HEK293T (cell line): ENCODE results near the gene ARID1A.

Experiments used
- CTCF ChIA-PET: fragments of 350-600 bp; formaldehyde crosslinking; extraction: SDS; loops from one replicate; lab custom pipeline; 2021; ENCODE audit warnings: antibody characterized with exemption, inconsistent platforms; lab: Yijun Ruan, JAX
- POLR2A ChIA-PET: fragments of 350-600 bp; formaldehyde crosslinking; extraction: SDS; loops from one replicate; lab custom pipeline; 2020; ENCODE audit warnings: antibody characterized with exemption, inconsistent platforms; lab: Yijun Ruan, JAX
- DNase-seq: peaks from one replicate; pipeline ENCODE4 v3.0.0; 2012; ENCODE audit warnings: mixed read lengths; ENCODE audit errors: extremely low spot score
- ARNT ChIP-seq: fragments of 450-650 bp; IDR thresholded peaks from 2 replicates; pipeline ENCODE4 v1.6.1; 2017; ENCODE audit warnings: mild to moderate bottlenecking
- BHLHE40 ChIP-seq: fragments of 450-650 bp; IDR thresholded peaks from 2 replicates; pipeline ENCODE4 v1.6.1; 2016; ENCODE audit warnings: mild to moderate bottlenecking, moderate library complexity, borderline replicate concordance
- CTBP1 ChIP-seq: fragments of 450-650 bp; IDR thresholded peaks from 2 replicates; pipeline ENCODE4 v1.6.1; 2016; ENCODE audit warnings: borderline replicate concordance
- ELF4 ChIP-seq: fragments of 450-650 bp; IDR thresholded peaks from 2 replicates; pipeline ENCODE4 v1.6.1; 2017; ENCODE audit warnings: antibody characterized with exemption
- FOXA1 ChIP-seq: fragments of 450-650 bp; IDR thresholded peaks from 2 replicates; pipeline ENCODE4 v1.6.1; 2016; ENCODE audit warnings: mild to moderate bottlenecking
- FOXK2 ChIP-seq: fragments of 450-650 bp; IDR thresholded peaks from 2 replicates; pipeline ENCODE4 v1.6.1; 2016; ENCODE audit warnings: mild to moderate bottlenecking
- FOXM1 ChIP-seq: fragments of 450-650 bp; IDR thresholded peaks from 2 replicates; pipeline ENCODE4 v1.6.1; 2017; ENCODE audit warnings: mild to moderate bottlenecking, borderline replicate concordance
- HDGF ChIP-seq: fragments of 450-650 bp; IDR thresholded peaks from 2 replicates; pipeline ENCODE4 v1.6.1; 2017; ENCODE audit warnings: antibody characterized with exemption, borderline replicate concordance
- L3MBTL2 ChIP-seq: fragments of 450-650 bp; conservative IDR thresholded peaks from 2 replicates; pipeline ENCODE4 v1.6.1; 2016; ENCODE audit warnings: mild to moderate bottlenecking
- LEF1 ChIP-seq: fragments of 450-650 bp; IDR thresholded peaks from 2 replicates; pipeline ENCODE4 v1.6.1; 2017; ENCODE audit warnings: mild to moderate bottlenecking, borderline replicate concordance
- NFRKB ChIP-seq: fragments of 450-650 bp; IDR thresholded peaks from 2 replicates; pipeline ENCODE4 v1.6.1; 2016; ENCODE audit warnings: mild to moderate bottlenecking, moderate library complexity
- SP1 ChIP-seq: fragments of 450-650 bp; IDR thresholded peaks from 2 replicates; pipeline ENCODE4 v1.6.1; 2017
- SUZ12 ChIP-seq: fragments of 450-650 bp; IDR thresholded peaks from 2 replicates; pipeline ENCODE4 v1.6.1; 2016; ENCODE audit warnings: mild to moderate bottlenecking
- TARDBP ChIP-seq: fragments of 450-650 bp; IDR thresholded peaks from 2 replicates; pipeline ENCODE4 v1.6.1; 2016
- ZNF384 ChIP-seq: fragments of 450-650 bp; IDR thresholded peaks from 2 replicates; pipeline ENCODE4 v1.6.1; 2016
- TF ChIP-seq, protein P1 (sequence below): fragments of 450-650 bp; IDR thresholded peaks from 2 replicates; pipeline ENCODE4 v1.6.1; 2016

ARID1A gene

DNA sequence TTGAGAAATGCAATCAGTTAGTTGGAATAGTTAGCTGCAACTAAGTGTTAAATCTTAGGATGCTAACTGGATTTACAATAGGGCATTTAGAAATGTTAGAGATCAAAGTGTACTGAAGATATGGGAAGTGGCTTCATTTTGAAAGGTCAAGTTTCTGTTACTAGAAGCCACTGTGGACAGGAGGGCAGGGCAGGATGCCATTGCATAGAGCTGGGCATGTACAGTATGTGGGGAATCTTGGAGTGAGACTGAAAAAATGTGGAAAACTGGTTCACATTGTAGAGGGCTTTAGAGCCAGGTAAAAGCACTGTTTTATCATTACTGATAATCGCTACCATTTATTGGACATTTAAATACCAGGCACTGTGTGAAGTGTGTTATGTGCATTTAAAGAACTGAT lies 31.0 kb downstream of the ARID1A start:
- TF ChIP-seq FOXK2 (no peak), SUZ12 (no peak), ZNF384 (no peak), ARNT (no peak), CTBP1 (no peak), L3MBTL2 (no peak), LEF1 (no peak), BHLHE40 (no peak), NFRKB (no peak), SP1 (no peak)
- CTCF ChIA-PET, result no interaction called here
- POLR2A ChIA-PET, result interaction anchor here (0.7 kb wide), 1 partner anchor 34 kb away, joined by 3 read pairs; no protein-coding TSS in a partner anchor
- DNase-seq, result no peak

DNA sequence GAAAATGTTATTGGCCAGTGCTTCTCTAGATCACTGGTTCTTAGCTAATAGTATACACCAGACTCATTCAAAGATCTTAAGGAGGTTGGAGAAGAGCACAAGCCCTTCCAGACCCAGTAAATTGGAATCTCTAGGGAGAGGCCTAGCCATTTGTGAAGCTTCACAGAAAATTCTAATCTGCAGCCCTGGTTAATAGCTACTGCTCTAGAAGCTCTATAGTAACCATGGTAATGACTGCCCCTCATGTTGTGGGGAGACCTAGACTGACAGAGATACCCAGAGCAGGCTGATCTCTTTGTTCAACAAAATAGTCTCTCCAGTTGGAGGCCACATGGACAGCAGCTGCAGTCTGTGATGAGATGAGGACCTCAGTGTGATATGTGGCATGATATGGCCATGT lies 31.7 kb downstream of the ARID1A start:
- no peak for DNase-seq
- TF ChIP-seq, protein P1, sequence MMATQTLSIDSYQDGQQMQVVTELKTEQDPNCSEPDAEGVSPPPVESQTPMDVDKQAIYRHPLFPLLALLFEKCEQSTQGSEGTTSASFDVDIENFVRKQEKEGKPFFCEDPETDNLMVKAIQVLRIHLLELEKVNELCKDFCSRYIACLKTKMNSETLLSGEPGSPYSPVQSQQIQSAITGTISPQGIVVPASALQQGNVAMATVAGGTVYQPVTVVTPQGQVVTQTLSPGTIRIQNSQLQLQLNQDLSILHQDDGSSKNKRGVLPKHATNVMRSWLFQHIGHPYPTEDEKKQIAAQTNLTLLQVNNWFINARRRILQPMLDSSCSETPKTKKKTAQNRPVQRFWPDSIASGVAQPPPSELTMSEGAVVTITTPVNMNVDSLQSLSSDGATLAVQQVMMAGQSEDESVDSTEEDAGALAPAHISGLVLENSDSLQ, result no peak
- TF ChIP-seq SP1 (no peak), HDGF (no peak)
- ChIA-PET POLR2A (interaction anchor here (0.7 to 2.4 kb wide), 2 partner anchors 30 to 35 kb away, joined by 3 to 15 read pairs; partner anchors contain the start of gene ARID1A), CTCF (interaction anchor here (0.5 kb wide), 1 partner anchor 26 kb away, joined by 4 read pairs; no protein-coding TSS in a partner anchor)

DNA sequence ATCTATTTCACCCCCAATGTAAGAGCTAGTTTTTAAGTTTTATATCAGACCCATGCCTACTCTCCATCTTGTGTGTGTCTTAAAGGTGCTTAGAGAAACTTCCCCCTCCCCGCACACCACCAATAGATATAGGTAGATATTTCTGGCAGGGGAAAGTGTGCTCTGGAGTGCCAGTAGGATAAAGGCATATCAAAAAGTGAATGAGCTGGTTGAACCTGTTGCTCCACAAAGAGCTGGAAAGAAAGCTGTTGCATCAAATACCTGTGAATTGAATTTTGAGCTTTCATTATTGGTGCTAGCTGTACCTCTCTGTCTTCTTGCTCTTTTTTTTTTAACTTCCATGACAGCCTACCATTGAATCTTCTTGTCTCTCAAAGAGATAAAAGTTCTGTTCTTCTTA lies 32.8 kb downstream of the ARID1A start:
- no peak for DNase-seq
- CTCF ChIA-PET, result no interaction called here
- POLR2A ChIA-PET, result interaction anchor here (0.9 to 2.4 kb wide), 2 partner anchors 13 to 31 kb away, joined by 3 to 15 read pairs; partner anchors contain the start of gene ARID1A
- TF ChIP-seq HDGF (no peak), TARDBP (no peak), L3MBTL2 (no peak), ZNF384 (no peak), BHLHE40 (no peak), CTBP1 (no peak), LEF1 (no peak)
- TF ChIP-seq, protein P1, result no peak

DNA sequence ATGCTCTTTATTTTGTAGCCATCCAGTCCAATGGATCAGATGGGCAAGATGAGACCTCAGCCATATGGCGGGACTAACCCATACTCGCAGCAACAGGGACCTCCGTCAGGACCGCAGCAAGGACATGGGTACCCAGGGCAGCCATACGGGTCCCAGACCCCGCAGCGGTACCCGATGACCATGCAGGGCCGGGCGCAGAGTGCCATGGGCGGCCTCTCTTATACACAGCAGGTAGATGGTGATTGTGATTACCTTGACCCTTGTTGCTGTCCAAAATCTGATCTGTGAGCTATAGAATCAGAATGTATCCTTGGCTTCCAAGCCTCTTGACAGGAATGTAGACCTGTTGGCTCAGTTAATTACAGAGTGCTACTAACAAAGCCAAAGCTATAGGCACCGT lies 33.8 kb downstream of the ARID1A start:
- no peak for DNase-seq
- POLR2A ChIA-PET, result no interaction called here
- TF ChIP-seq CTBP1, result no peak
- TF ChIP-seq, protein P1, result no peak
- no peak for TF ChIP-seq L3MBTL2
- TF ChIP-seq ARNT, result no peak
- TF ChIP-seq LEF1, result no peak
- no peak for TF ChIP-seq FOXA1
- no peak for TF ChIP-seq ZNF384
- no peak for TF ChIP-seq BHLHE40
- TF ChIP-seq ELF4, result no peak
- TF ChIP-seq NFRKB, result no peak
- TF ChIP-seq TARDBP, result no peak
- TF ChIP-seq SP1, result no peak
- TF ChIP-seq FOXK2, result no peak
- CTCF ChIA-PET, result no interaction called here

DNA sequence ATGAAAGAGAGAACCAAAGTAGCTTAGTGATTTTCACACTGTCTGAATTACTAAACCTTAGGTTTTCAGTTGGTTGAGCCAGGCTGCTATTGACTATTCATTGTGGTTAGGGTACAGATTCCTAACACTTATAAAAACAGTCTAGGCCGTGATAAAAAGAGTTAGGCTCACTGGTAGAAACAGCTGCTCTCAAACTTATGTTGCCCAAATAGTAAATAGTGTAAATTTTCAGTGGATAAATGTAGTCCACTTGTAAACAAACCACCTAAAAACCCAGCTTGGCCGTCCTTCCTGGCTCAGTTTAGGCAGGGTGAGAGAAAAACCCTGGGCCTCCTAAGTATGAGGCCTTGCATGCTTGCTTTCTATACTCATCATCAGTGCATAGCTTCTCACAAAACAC lies 34.9 kb downstream of the ARID1A start:
- DNase-seq, result no peak
- POLR2A ChIA-PET, result no interaction called here
- TF ChIP-seq BHLHE40, result no peak
- TF ChIP-seq TARDBP, result no peak
- TF ChIP-seq ZNF384, result no peak
- no peak for TF ChIP-seq LEF1
- CTCF ChIA-PET, result no interaction called here

DNA sequence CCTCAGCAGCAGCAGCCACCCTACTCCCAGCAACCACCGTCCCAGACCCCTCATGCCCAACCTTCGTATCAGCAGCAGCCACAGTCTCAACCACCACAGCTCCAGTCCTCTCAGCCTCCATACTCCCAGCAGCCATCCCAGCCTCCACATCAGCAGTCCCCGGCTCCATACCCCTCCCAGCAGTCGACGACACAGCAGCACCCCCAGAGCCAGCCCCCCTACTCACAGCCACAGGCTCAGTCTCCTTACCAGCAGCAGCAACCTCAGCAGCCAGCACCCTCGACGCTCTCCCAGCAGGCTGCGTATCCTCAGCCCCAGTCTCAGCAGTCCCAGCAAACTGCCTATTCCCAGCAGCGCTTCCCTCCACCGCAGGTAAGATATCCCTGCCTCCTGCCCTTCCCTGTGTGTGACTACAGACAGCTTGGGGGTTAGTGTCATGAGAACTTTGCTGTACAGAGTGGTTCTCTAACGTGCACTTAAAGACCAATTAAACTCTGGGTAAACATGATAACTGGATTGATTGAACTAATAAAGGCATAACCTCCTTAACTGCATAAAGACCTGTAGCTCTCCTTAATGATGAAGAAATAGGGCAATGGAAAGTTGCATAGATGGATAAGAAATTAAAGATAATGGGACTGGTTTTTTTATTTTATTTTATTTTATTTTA lies 35.6 kb downstream of the ARID1A start:
- DNase-seq, result no peak
- ChIA-PET CTCF (no interaction called here), POLR2A (no interaction called here)
- TF ChIP-seq ARNT, result no peak

DNA sequence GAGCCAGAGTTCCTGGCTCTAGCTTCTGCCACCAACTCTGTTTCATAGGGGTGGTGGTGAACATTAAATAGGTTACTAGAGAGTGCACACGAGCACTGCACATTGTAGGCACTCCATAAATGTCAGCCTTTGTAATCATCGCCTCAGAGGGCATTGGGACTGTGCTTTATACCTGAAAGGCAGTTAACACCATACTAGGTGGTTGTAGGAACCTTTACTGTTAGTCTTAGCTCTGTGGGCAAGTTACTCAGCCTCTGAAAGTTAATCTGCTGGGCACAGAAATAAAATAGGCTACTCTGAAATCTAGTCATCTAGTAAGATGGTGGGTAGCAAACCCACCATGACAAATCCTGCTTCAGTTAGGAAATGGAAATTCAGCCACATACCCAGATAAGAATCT lies 37.6 kb downstream of the ARID1A start:
- DNase-seq, result no peak
- CTCF ChIA-PET, result no interaction called here
- no peak for TF ChIP-seq CTBP1
- no peak for TF ChIP-seq ELF4
- TF ChIP-seq BHLHE40, result no peak
- TF ChIP-seq SUZ12, result no peak
- TF ChIP-seq ARNT, result no peak
- TF ChIP-seq L3MBTL2, result no peak
- no peak for TF ChIP-seq LEF1
- TF ChIP-seq FOXK2, result no peak
- no peak for TF ChIP-seq TARDBP
- TF ChIP-seq SP1, result no peak
- no peak for TF ChIP-seq FOXM1
- TF ChIP-seq, protein P1, result no peak
- TF ChIP-seq NFRKB, result no peak
- POLR2A ChIA-PET, result interaction anchor here (0.6 kb wide), 1 partner anchor 128 kb away, joined by 3 read pairs; no protein-coding TSS in a partner anchor
